GM18520 (cell line): ENCODE measurements around the gene IRX2.

ENCODE experiments used
- ATAC-seq: cut with Tn5 transposase; IDR thresholded peaks from one replicate; pipeline ENCODE4 v1.9.1; 2021; ENCODE audit not compliant: unreplicated experiment

IRX2 gene

DNA sequence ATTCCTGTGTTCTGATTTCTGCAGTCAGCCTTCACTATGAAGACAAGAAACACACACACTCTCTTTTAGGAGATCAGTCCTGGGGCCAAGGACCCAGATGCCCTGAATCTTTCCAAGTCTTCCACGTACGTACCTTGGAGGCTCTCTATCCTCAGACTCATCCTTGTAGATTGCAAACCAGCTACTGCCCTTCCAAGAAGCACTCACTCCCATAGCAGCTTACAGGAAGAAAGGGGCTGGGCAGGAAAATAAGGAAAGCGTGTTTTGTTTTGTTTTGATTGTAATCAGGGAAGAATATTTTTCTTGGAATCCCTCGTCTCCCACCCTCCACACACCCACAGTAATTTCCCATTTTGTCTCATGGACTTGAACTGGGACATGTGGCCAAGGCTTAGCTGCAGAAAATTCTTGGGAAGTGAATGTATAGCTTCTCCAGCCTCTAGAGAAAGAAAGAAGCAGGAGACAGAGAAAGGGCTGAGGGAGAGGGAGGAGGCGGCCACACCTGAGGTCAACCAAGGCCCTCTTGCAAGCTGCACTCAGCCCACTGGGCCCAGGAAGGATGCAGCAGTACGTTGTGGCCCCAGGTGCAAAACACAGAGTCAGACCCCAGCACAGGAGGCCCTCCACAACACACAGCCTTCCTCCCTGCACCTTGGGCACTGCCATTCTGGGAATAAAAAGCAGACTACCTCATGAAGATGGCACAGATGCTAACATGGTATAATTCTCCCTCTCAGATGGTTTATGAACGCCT, 29.9 kb downstream of the IRX2 start:
- no peak for ATAC-seq

DNA sequence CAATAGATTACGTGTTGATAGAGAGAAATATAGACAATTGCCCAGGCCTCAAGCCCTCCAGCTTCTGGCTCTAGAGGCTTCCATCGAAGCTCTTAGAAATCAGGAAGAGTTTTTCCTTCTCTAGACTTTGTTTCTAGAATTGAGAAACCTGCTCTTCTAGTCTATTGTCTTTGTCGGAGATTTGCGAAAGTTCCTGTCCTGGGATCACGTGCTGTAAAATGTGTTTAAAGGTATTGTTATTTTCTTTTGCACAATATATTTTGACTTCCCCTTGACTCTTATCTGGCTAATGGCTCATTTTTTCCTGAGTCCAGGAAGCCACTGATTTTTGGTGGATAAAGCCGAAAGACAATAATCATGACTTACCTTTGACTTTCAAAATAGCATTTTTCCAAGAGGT, 32.1 kb downstream of the IRX2 start:
- ATAC-seq = no peak

DNA sequence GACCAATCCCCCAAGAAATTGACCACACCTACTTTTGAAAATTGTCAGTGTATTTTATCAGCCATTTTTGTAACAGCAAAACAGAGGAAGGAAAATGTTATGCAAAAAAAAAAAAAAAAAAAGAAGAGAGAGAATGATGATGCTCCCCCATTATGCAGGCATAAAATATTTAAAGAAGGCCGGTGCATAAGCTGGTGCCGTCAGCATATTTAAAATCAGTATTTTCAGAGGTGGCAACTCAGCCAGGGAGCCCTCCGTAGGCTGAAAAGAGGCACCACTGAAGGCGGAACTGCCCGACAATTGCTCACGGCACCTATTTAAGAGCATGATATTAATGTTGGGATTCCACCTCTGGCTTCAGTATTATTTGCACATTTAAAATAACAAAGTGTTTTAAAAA, 33.4 kb downstream of the IRX2 start:
- no peak for ATAC-seq

DNA sequence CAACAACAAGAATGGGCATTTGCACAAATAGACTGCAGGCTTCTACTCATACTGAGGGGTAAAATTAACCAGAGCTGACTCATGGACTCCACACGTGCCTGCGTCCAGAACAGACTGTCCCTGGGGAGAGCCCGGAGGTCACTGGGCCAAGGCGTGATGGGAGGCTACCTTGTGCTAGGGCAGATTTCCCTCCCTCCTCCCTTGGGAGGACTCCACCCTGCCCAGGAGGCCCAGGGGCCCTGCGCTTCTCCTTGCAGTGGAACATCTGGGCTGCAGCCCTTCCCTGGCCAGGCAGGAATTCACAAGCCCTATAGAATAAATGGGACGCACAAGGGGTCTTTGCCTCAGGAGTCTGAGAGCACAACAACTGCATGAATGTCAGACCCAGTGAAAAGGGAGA, 35.6 kb downstream of the IRX2 start:
- ATAC-seq = no peak

DNA sequence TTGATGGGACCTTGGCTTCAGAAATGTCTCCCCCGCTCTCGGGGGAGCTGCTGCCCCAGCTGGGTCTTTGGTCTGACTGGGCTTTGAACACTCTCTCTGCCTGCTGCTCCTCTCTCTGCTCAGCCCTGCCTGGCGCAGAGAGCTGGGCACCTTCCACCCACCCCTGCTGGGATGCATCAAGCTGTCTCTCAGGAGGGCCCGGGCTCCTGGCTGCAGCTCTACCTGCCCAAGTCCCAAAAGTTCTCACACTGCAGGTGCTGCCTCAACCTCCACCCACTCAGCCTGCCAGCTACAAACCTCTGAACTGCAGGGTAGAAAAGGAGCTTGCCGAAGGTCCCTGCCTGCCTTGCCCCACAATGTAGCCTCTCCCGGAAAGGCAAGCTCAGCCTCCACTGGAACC, 36.7 kb downstream of the IRX2 start:
- no peak for ATAC-seq

DNA sequence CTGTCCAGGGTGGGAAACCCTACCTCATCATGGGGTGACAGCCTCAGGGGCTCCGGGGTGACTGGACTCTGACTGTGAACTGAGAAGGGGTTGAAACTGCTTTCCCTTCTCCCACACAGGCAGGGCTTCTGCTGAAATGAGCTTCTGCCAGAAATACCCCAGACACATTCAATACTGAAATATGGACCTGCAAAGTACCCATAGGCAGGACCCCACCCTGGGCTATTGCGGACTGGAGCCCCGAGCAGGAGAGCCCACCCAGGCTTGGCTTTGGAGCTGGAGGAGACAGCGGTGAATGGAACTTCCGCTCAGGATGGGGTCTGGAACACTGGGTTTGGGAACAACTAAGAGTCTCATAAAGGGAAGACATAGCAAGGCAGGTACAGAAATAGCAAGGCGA, 37.5 kb downstream of the IRX2 start:
- ATAC-seq = no peak

DNA sequence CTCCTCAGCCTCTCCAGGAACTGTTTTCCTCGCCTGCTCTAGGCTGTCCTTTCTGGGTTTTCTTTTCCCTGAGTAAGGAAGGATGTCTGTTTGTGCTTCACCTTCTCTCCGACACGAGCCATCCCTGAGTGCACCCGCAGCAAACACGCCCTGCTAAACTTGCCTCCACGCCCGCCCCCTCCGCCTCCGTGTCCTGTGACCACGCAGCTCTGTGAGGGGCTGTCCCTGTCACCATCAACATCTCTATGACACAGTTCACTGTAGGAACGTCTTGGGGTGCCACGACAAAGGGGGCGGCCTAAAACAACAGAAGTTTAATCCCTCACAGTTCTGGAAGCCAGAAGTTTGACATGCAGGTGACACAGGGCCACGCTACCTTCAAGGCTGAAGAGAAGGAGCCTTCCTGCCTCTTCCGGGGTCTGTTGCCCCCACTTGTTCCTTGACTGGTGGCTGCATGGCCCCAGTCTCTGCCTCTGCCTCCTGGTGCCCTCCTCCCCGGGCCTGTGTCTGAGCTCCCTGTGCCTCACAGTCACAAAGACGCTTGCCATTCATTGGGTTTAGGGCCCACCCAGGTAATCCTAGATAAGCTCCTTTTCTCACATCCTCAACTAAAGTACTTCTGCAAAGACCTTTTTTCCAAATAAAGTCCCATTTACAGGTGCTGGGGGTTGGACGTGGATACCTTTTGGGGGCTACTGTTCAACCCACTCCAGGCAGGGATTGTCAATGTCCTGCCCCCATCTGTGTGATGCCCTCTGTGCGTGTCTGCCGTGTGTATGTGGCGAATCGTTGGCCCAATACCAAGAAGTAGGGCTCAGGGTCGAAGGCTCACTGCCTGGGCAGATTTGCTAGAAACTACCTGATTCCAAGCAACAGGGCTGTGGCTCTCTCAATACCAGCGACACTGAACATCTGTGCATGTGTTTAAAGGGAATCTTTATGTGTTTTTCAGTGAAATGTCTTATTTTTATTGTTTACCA, 39.7 kb downstream of the IRX2 start:
- ATAC-seq = no peak

DNA sequence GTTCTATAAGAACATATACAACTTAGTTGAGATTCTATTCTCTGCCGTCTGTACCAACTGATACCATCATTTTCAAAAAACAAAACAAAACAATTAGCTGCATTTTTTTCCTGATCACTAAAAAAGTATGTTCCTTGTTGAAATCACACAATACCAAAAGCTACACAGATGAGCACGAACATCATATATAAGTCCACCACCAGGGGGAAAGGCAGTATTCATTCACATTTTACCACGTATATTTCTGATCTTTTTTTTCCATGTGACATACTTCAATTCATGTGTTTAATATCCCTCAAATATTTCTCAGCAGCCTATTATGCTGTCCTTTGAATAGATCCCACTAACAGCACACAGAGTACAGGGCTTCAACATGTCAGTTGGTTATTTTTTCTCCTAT, 40.6 kb downstream of the IRX2 start:
- ATAC-seq = no peak

DNA sequence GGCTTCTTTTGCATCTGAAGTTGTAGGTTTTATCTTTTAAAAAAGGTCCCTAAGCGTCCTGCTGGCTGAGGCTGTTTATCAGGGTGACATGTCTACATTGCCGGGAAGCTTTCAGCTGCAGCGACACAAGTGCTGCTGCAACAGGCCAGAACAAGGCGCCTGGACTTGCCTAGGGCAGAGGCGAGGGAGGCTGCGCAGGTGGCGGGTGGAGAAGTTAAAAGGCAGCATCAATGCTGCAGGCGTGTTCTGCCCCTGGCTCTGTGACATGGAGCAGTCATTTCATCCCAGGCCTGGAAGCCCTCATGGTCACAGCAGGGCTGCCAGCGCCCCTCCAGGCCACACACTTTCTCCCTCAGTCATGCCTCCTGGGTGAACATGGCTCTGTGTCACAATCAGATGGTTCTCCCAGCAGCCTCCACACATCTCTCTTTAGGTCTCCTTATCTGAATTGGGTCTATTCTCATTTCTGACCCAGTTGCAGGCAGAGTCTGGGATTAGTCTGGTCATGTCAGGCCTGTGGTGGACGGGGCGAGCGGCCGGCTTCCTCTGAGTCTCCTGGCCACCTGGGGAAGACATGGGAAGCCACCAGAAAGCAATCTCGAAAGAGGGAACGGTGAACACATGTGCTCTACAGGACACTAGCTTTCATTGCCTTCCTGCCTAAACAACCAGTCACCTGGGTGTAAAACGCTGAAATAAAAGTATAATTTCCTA, 41.3 kb downstream of the IRX2 start:
- no peak for ATAC-seq

DNA sequence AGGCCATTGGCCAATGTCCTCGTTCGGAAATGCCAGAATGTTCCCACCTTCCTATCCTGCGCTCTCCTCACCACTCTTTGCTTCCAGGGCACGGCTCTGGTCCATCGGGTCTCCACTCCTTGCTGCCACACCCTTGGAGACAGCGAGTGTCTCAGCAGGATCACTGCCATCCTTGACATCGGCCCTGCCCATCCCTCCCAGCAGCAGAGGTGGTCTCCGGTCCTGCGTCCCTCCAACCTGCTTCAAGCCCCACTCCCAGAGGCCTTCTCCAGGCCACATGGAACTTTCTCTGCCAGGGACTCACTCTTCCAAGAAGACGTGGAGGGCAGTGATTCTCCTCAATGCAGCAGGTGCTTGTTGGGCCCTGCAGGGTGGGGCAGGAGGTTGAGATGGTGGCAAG, 42.7 kb downstream of the IRX2 start:
- no peak for ATAC-seq

DNA sequence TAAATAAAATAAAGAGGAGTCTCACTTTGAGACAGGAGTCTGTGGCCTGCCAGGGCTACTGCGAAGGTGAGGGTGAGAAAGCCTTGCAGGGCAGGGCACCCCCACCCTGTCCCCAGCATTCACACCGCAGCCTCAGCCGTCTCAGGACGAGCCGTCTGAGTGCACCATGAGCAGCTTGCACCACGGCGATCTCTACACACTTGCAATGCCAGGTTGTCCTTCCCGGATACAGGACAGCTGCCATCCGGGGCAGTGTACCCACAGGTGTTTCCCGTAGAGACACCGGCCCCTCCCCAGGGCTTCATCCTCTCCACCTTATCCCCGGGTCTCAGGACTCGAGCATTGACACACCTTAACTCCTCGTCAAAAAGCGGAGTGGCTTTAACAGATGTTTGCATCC, 43.3 kb downstream of the IRX2 start:
- no peak for ATAC-seq

DNA sequence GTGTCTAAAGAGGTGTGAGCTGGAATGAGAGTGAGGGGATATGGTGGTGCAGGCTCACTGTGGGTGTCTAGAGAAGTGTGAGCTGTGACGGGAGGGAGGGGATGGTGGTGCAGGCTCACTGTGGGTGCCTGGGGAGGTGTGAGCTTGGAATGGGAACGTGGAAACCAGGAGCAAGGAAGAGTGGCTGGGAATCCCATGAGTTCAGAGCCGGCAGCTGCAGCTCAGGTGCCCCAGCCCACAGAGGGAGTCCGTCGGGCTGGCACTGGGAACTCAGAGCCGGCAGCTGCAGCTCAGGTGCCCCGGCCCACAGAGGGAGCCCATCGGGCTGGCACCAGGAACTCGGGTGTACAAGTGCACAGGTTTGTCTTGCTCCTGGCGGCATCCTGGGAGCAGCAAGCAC, 45.6 kb downstream of the IRX2 start:
- ATAC-seq = no peak

DNA sequence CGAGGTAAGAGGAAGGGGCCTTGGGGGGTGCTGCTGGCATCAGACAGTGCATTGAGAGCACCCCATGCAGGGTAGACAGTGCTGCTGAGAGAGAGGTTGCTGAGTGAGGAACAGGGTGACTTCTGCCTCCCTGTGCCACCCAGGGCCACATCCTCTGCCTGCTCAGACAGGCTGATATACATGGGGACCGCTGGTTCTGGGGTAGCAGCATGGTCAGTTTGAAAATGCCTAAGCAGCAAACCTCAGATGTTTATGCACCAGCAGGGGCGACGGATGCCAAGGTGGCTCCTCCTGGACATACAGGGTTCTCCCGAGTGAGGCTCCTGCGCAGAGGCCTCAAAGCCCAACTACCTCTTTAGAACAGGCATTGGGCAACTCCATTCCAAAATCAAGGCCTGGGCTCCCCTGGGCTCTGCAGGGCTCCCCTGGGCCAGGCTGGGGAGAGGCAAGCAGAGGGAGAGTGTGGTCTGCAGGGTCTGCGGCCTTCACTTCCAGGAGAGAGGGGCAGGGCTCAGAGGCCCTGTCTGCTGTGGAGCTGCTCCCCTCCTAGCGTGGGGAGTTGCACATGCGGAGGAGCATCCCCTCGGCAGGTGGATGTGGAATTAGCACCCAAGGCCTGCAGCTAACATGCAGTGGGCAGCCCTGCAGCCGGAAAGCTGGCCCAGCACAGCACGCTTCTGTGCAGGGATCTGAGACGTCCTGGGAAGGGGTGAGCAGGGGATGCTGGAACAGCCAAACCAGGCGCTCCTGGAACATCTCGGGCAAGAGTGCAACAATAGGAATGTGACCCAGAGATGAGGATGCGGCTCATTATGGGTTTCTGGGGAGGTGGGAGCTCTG, 46.5 kb downstream of the IRX2 start:
- no peak for ATAC-seq

DNA sequence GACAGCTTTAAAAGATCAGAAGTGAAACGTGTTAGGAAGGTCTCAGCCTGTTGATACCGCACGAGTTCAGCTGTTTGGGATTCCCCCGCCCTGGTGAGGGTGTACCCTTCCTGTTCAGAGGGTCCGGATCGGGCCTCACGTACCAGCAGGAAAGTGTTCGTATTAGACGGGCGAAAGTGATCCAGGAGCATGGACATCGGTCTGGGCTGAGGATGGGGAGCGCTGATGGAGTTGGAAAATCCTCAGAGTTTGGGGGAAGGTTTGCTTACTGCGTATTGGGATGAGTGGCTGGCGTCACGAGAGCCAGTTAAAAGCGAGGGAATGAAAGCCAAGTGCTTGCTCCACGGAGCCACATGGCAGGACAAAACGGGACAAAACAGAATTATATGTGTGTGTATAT, 47.4 kb downstream of the IRX2 start:
- no peak for ATAC-seq

DNA sequence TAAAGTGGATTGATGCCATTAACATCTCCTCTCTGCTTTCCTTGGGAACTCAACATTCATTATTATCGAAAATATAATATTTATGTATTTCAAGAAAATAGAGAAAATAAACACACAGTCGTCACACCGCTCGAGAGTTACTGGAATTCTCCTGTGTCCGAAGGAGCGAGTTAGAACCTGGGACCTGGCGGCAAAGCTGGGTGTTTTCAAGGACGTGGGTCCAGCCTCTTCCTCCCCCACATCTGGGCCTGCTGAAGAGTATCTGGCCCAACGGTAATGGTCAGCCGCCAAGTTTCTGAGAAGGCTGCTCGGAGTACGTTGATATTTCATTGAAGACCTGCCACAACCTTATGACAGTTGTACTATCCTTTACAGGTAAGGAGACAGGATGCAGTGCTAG, 47.9 kb downstream of the IRX2 start:
- ATAC-seq = no peak

DNA sequence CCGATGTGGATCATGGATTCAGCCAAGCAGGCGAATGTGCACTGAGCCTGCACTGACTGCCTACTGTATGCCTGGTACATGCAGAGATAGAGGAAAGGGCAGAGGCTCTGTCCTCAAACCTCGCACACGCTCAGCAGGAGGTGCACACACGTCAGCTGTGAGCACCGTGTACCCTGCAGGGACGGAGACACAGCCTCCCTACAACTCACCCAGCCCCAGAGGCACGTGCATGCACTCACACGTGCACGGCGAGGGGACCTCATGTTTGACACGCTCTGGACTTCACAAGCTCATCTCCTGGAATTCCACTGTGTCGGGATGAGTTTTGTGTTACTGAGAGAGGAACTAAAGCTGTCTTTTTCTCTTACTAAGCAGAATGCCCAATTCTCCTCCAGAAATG, 48.4 kb downstream of the IRX2 start:
- no peak for ATAC-seq

DNA sequence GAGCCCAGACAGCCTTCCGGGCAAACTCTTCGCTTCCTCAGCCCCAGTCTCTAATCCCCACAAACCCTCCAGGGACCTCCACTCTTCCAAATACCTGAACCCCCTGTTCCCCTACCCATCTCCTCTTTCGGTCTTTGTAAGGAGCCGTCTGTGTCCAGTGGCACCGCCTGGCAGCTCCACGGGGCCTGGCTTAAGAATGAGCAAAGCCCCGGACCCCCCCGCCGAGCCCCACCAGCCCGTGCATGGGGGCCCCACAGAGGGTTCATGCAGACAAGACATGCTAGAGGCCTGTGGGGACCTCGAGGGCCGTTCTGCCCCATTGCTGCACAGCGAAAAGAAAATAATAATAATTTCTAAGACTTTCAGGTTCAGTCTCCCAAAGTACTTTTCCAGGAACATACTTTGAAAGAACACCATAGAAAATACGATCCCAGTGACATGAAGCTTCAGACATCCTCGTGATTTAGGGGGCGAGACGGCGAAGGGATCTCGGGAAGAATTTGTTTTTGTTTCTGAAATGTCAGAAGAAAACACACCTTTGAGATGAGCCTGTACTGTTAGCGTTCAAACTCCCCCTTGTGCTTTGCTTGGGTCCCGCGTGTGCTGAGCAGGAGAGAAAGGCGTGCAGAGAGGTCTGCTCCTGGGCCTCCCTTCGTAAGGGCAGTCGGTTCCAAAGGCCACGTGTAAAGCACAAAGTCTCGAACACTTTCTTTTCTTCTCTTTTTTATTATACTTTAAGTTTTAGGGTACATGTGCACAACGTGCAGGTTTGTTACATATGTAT, 49.2 kb downstream of the IRX2 start:
- no peak for ATAC-seq

DNA sequence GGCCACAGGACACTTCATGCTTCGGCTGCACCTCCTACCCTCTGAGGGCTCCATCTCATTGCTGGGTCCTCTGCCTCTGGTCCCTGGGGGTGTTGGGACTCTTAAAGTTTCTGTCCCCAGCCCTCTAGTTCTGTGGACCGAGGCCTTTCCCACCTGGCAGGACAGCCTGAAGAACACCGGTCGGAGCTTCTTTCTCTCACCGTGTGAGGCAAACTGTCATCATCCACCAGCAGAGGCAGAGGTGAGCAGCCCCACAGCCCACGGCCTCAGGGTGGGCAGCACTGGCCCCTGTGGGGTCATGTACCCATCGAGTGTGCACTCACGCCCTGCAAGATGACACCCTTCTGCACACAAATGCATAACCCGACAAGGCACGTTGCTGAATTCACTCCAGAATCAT, 49.9 kb downstream of the IRX2 start:
- no peak for ATAC-seq

DNA sequence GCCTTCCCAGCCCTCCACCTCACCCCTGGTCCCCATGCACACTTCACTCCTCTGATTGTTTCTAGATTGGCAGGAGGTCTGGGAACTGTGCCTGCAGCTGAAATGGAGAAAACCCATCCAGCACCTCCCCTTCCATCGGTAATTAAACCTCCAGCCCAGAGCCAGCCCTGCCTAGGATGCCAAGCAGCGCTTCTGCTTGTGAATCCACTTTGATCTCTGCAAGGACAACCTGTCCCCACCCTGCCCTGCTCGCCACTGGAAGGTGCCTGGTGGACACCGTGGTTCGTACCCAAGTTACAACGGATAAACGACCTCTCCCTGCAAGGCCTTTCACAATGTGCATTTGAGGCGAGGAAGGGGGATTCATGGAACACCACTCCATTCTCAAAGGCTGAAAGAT, 50.6 kb downstream of the IRX2 start:
- no peak for ATAC-seq

DNA sequence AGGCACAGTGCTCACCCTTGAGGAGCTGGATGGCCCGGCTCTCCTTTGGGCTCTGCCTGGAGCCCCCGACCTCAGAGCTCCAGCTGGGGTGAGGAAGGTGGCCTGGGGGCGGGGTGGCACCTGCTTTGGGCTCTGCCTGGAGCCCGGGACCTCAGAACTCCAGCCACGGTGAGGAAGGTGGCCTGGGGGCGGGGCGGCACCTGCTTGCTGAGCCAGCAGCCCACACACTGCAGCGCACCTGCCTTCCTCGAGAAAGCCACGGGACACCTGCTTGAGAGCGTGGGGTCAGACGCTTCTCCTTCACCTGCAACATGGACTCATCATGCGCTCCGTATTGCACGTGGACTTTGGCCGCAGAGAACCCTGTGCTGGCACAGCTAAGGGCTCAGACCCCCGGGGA, 51.8 kb downstream of the IRX2 start:
- no peak for ATAC-seq
